IMR-90 (cell line): Measurements from ENCODE around the gene FSIP1. TPM values are rescaled to one million over a fixed set of nuclear protein-coding genes. Genes with fewer than 3 reads are reported as not detected.
A peak's percentile ranks its signal among the peaks of the same experiment; 100 is the strongest.

Experiments
- ATAC-seq: fragments of 200-7000 bp; cut with Tn5 transposase; 2 replicates; pipeline ENCODE4 v1.9.1; 2020; ENCODE audit warnings: low read depth, mild to moderate bottlenecking, moderate library complexity
- BruUV-seq: library from RNA; stranded (reverse); fragments of 400-500 nt; replicated peaks from 2 replicates; lab custom pipeline; 2021; lab: Mats Ljungman, UMichigan
- CTCF ChIA-PET: fragments of 300-600 bp; formaldehyde crosslinking; extraction: SDS; loops from one replicate; lab custom pipeline; 2021; ENCODE audit warnings: antibody characterized with exemption; lab: Yijun Ruan, JAX
- POLR2A ChIA-PET: fragments of 300-600 bp; sonication (Branson Sonifier 250); formaldehyde crosslinking; loops from one replicate; lab custom pipeline; 2022; ENCODE audit warnings: antibody characterized with exemption; ENCODE audit not compliant: unreplicated experiment; lab: Charles Lee
- DNase-seq: peaks from one replicate; pipeline ENCODE4 v3.0.0; 2013
- H2AFZ ChIP-seq: replicated peaks from 2 replicates; pipeline ENCODE3; 2013; ENCODE audit warnings: low read length, mild to moderate bottlenecking; ENCODE audit not compliant: poor library complexity
- H2AK5ac ChIP-seq: 2 replicates; pipeline ENCODE4 v1.6.1; 2013; ENCODE audit warnings: low read depth, low read length, inconsistent platforms
- H2AK9ac ChIP-seq: replicated peaks from 2 replicates; pipeline ENCODE3; 2013; ENCODE audit warnings: mild to moderate bottlenecking, low read depth, low read length, moderate library complexity; ENCODE audit not compliant: poor library complexity
- H2BK120ac ChIP-seq: 2 replicates; pipeline ENCODE4 v1.6.1; 2013; ENCODE audit warnings: low read depth, low read length, inconsistent platforms
- H2BK15ac ChIP-seq: 3 replicates; pipeline ENCODE4 v1.6.1; 2013; ENCODE audit warnings: low read depth, low read length, inconsistent platforms
- H2BK20ac ChIP-seq: 2 replicates; pipeline ENCODE4 v1.6.1; 2013; ENCODE audit warnings: low read depth, mild to moderate bottlenecking, inconsistent platforms, low read length, moderate library complexity
- H2BK5ac ChIP-seq: 2 replicates; pipeline ENCODE4 v1.6.1; 2013; ENCODE audit warnings: mild to moderate bottlenecking, low read depth, low read length, inconsistent platforms; ENCODE audit not compliant: poor library complexity, severe bottlenecking
- H3K14ac ChIP-seq: replicated peaks from 2 replicates; pipeline ENCODE4 v1.6.1; 2013; ENCODE audit warnings: low read depth, low read length, inconsistent platforms
- H3K18ac ChIP-seq: 2 replicates; pipeline ENCODE4 v1.6.1; 2013; ENCODE audit warnings: low read depth, low read length, control low read depth
- H3K23ac ChIP-seq: 2 replicates; pipeline ENCODE4 v1.6.1; 2013; ENCODE audit warnings: low read depth, low read length, inconsistent platforms
- H3K27ac ChIP-seq: 2 replicates; pipeline ENCODE4 v1.5.1; 2013; ENCODE audit warnings: mild to moderate bottlenecking, control low read depth, low read length; ENCODE audit not compliant: insufficient read depth
- H3K27me3 ChIP-seq: 2 replicates; pipeline ENCODE4 v1.6.1; 2013; ENCODE audit warnings: low read length; ENCODE audit not compliant: control insufficient read depth, insufficient read depth
- H3K36me3 ChIP-seq: 2 replicates; pipeline ENCODE4 v1.6.1; 2013; ENCODE audit warnings: low read length, mixed read lengths; ENCODE audit not compliant: control insufficient read depth, insufficient read depth
- H3K4ac ChIP-seq: 2 replicates; pipeline ENCODE4 v1.6.1; 2013; ENCODE audit warnings: low read depth, low read length, inconsistent platforms
- H3K4me1 ChIP-seq: 2 replicates; pipeline ENCODE4 v1.6.1; 2013; ENCODE audit warnings: low read length, mixed read lengths; ENCODE audit not compliant: control insufficient read depth, insufficient read depth
- H3K4me2 ChIP-seq: 2 replicates; pipeline ENCODE4 v1.6.1; 2013; ENCODE audit warnings: low read depth, mild to moderate bottlenecking, control low read depth, low read length, moderate library complexity
- H3K4me3 ChIP-seq: 2 replicates; pipeline ENCODE4 v1.5.1; 2013; ENCODE audit warnings: low read depth, mild to moderate bottlenecking, control low read depth, low read length, moderate library complexity; ENCODE audit not compliant: insufficient read depth
- H3K56ac ChIP-seq: 2 replicates; pipeline ENCODE4 v1.6.1; 2013; ENCODE audit warnings: low read length, inconsistent platforms; ENCODE audit not compliant: insufficient read depth; ENCODE audit errors: extremely low read depth
- H3K79me1 ChIP-seq, 2 experiments: 2 replicates each; pipeline ENCODE4 v1.6.1; 2013; ENCODE audit warnings: low read length in 2 of 2, inconsistent platforms in 1 of 2, low read depth in 1 of 2
- H3K9ac ChIP-seq: 2 replicates; pipeline ENCODE4 v1.6.1; 2013; ENCODE audit warnings: low read depth, low read length, control low read depth
- H3K9me1 ChIP-seq: 2 replicates; pipeline ENCODE4 v1.6.1; 2013; ENCODE audit warnings: low read length, inconsistent platforms; ENCODE audit not compliant: insufficient read depth
- H3K9me3 ChIP-seq: 2 replicates; pipeline ENCODE4 v1.6.1; 2013; ENCODE audit warnings: low read length; ENCODE audit not compliant: control insufficient read depth, insufficient read depth
- H4K20me1 ChIP-seq: 2 replicates; pipeline ENCODE4 v1.6.1; 2013; ENCODE audit warnings: low read length, inconsistent platforms; ENCODE audit not compliant: insufficient read depth
- H4K5ac ChIP-seq: 2 replicates; pipeline ENCODE4 v1.6.1; 2013; ENCODE audit warnings: mild to moderate bottlenecking, low read depth, low read length, control low read depth
- H4K8ac ChIP-seq, 2 experiments: 2 replicates each; pipeline ENCODE4 v1.6.1; 2013; ENCODE audit warnings: low read depth in 2 of 2, low read length in 2 of 2, control low read depth in 1 of 2, inconsistent platforms in 1 of 2
- H4K91ac ChIP-seq: 2 replicates; pipeline ENCODE4 v1.6.1; 2013; ENCODE audit warnings: low read depth, low read length, inconsistent platforms; ENCODE audit not compliant: insufficient read depth
- BHLHE40 ChIP-seq: fragments of 150-350 bp; IDR thresholded peaks from 2 replicates; pipeline ENCODE4 v1.6.1; 2016; ENCODE audit warnings: mild to moderate bottlenecking, low read depth, low read length
- CEBPB ChIP-seq: IDR thresholded peaks from 2 replicates; pipeline ENCODE4 v1.6.1; 2012; ENCODE audit warnings: low read depth, low read length, improper control_type of control experiment
- CHD1 ChIP-seq: IDR thresholded peaks from 2 replicates; pipeline ENCODE4 v1.6.1; 2012; ENCODE audit warnings: low read depth, low read length, improper control_type of control experiment
- FOS ChIP-seq: fragments of 150-350 bp; IDR thresholded peaks from 2 replicates; pipeline ENCODE4 v1.6.1; 2016; ENCODE audit warnings: low read depth, low read length
- MAFK ChIP-seq: IDR thresholded peaks from 2 replicates; pipeline ENCODE4 v1.6.1; 2012; ENCODE audit warnings: low read depth, low read length, improper control_type of control experiment
- NFE2L2 ChIP-seq: fragments of 150-350 bp; IDR thresholded peaks from 2 replicates; pipeline ENCODE4 v1.6.1; 2016; ENCODE audit warnings: low read depth, mild to moderate bottlenecking, low read length
- POLR2A ChIP-seq: IDR thresholded peaks from 2 replicates; pipeline ENCODE4 v1.6.1; 2012; ENCODE audit warnings: mild to moderate bottlenecking, low read depth, low read length
- RAD21 ChIP-seq: IDR thresholded peaks from 2 replicates; pipeline ENCODE4 v1.6.1; 2012; ENCODE audit warnings: low read length, improper control_type of control experiment
- RCOR1 ChIP-seq: IDR thresholded peaks from 2 replicates; pipeline ENCODE4 v1.6.1; 2012; ENCODE audit warnings: mild to moderate bottlenecking, low read length, improper control_type of control experiment; ENCODE audit not compliant: insufficient replicate concordance
- RFX5 ChIP-seq: IDR thresholded peaks from 2 replicates; pipeline ENCODE4 v1.8.0; 2012; ENCODE audit warnings: low read depth, mild to moderate bottlenecking, low read length, moderate library complexity
- SMC3 ChIP-seq: fragments of 150-350 bp; IDR thresholded peaks from 2 replicates; pipeline ENCODE4 v1.6.1; 2016; ENCODE audit warnings: low read depth, mild to moderate bottlenecking, antibody characterized with exemption, low read length, moderate library complexity
- USF2 ChIP-seq: fragments of 150-350 bp; IDR thresholded peaks from 2 replicates; pipeline ENCODE4 v1.6.1; 2017; ENCODE audit warnings: mild to moderate bottlenecking, antibody characterized with exemption, low read length, low read depth
- WGBS, 2 experiments: methylation state at CpG; one replicate each; pipeline versions ENCODE4 v1.1.5 to v1.1.7; 2013; ENCODE audit warnings: missing lambda C conversion rate in 2 of 2; ENCODE audit not compliant: insufficient read length in 1 of 2; ENCODE audit errors: extremely low coverage in 2 of 2; 5-methylcytosine and 5-hydroxymethylcytosine counted together
- dilution Hi-C: fragments of 300-500 bp; cut with HindIII; formaldehyde crosslinking; loops from one replicate; pipeline ENCODE4 v1.14.3; 2018; ENCODE audit warnings: low sequenced_read_pairs; ENCODE audit not compliant: unreplicated experiment
- in situ Hi-C: fragments of 300-500 bp; cut with MboI; formaldehyde crosslinking; loops from 3 replicates; pipeline ENCODE4 v1.14.3; 2019; ENCODE audit warnings: low sequenced_read_pairs, inconsistent platforms, mixed read lengths
- intact Hi-C: fragments of 100-400 bp; cut with micrococcal nuclease; formaldehyde crosslinking; loops from 2 replicates; pipeline ENCODE4 v1.10.0; 2022
- polyA plus RNA-seq, 3 experiments: library from polyadenylated mRNA; depleted of rRNA; stranded (reverse); fragments of >200 nt; gene quantifications; 2 replicates each; pipeline ENCODE4 v1.2.3, GENCODE V29; 2012; ENCODE audit warnings: low replicate concordance in 1 of 3
- total RNA-seq: library from RNA; depleted of rRNA; stranded (reverse); fragments of >200 nt; gene quantifications from 2 replicates; pipeline ENCODE4 v1.2.3, GENCODE V29; 2012
- TF ChIP-seq, protein P1 (sequence below): conservative IDR thresholded peaks from 2 replicates; pipeline ENCODE4 v1.5.1; 2012; ENCODE audit warnings: mild to moderate bottlenecking, low read depth, low read length, improper control_type of control experiment
- TF ChIP-seq, protein P2 (sequence below): fragments of 150-350 bp; IDR thresholded peaks from 2 replicates; pipeline ENCODE4 v1.6.1; 2016; ENCODE audit warnings: low read depth, mild to moderate bottlenecking, low read length, moderate library complexity, borderline replicate concordance

The FSIP1 gene
- total and polyA plus RNA-seq, 2 of the 4 experiments (the other 2 are of a cell fraction): 0.10 to 0.18 TPM

DNA sequence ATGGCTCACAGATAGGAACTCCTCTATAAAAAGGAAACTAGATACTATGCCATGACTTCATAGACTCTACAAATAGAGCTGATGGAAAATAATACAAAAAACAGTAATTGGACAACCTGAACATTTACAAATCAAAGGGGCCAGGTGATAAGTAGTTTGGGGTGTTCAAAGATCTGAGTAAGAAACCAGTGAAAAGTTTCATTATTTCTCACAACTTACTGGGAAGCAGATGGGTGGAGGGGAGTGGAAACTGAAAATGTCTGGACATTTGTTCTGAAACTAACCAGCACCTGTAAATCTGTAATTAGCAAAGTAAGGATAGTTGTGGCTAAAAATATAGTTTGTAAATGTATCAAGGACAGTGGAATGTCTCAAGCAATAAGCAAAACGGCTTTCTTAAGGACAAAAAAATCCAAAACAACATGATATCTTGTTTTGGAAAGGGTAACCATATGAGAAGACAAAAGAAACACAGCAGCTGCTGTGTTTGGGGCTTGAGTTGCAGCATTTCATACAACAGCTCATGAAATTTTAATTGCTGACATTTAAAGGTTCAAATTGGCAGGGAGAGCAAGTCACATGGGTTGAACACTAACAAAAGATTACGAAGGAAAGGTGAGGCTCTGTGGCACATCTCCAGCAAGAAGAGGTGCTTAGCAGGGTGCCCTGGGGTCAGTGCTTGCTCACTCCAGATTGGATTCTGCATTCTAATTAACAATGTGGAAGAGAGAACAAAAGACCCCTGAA lies 228.5 kb downstream of the FSIP1 start:
- 0 out of 2 replicates have a peak overlapping the region, but pooled peaks have one; percentile 19 for H3K4ac ChIP-seq
- H3K4me3 ChIP-seq: no peak overlapping the region
- ChIA-PET CTCF (no interaction called here), POLR2A (no interaction called here)
- WGBS, 2 experiments: 20% methylated on average over 1 of the region's 2 CpGs; no CpG with 5 or more reads in 1 of the 2 experiments
- peak overlapping the region; percentile 93 for H3K18ac ChIP-seq
- no peak overlapping the region for H2AFZ ChIP-seq
- dilution Hi-C loops (no loop called here), intact Hi-C loops (no loop called here), in situ Hi-C loops (no loop called here)
- H2AK9ac ChIP-seq: no peak overlapping the region
- no peak overlapping the region for H2BK5ac ChIP-seq
- peak overlapping the region; percentile 25; the same call in 1 of the 2 replicates for H3K14ac ChIP-seq
- no peak overlapping the region for H3K23ac ChIP-seq
- no peaks in the 10 kb centered on the region for H4K20me1 ChIP-seq
- no peaks in the 10 kb centered on the region for H3K27me3 ChIP-seq
- peak overlapping the region; percentile 55; the same call in 1 of the 2 replicates for H2BK120ac ChIP-seq
- 0 out of 3 replicates have a peak overlapping the region, but pooled peaks have one; percentile 45 for H2BK15ac ChIP-seq
- H4K91ac ChIP-seq: peak overlapping the region; percentile 15; the same call in 1 of the 2 replicates
- no peaks in the 10 kb centered on the region for H3K36me3 ChIP-seq
- no peak for ATAC-seq
- peak overlapping the region; percentile 67; the same call in 1 of the 2 replicates for H4K5ac ChIP-seq
- H3K9ac ChIP-seq: peak overlapping the region; percentile 37; the same call in 1 of the 2 replicates
- H2AK5ac ChIP-seq: no peak overlapping the region
- peak overlapping the region; percentile 98; the same call in 1 of the 2 replicates for H3K27ac ChIP-seq
- H3K4me1 ChIP-seq: peaks cover 26% of the 10 kb centered on the region
- peak overlapping the region; percentile 57; the same call in 1 of the 2 replicates for H2BK20ac ChIP-seq
- no TSS peak for BruUV-seq
- H3K56ac ChIP-seq: no peak overlapping the region
- DNase-seq: no peak
- H3K9me3 ChIP-seq: no peaks in the 10 kb centered on the region
- peaks cover 2% of the 10 kb centered on the region; the same call in 1 of the 2 replicates for H3K9me1 ChIP-seq
- no peak overlapping the region; the same call in 1 of the 2 replicates for H3K4me2 ChIP-seq
- H4K8ac ChIP-seq: peak overlapping the region in 1 of 2 experiments; percentile 25; a peak in 1 of 4 replicates
- H3K79me1 ChIP-seq: no peaks in the 10 kb centered on the region
- TF ChIP-seq RFX5 (no peak), NFE2L2 (no peak), RCOR1 (no peak), CEBPB (no peak), CHD1 (no peak), MAFK (no peak), POLR2A (no peak), USF2 (no peak), BHLHE40 (no peak), SMC3 (no peak), RAD21 (no peak), FOS (no peak)
- TF ChIP-seq, protein P1, sequence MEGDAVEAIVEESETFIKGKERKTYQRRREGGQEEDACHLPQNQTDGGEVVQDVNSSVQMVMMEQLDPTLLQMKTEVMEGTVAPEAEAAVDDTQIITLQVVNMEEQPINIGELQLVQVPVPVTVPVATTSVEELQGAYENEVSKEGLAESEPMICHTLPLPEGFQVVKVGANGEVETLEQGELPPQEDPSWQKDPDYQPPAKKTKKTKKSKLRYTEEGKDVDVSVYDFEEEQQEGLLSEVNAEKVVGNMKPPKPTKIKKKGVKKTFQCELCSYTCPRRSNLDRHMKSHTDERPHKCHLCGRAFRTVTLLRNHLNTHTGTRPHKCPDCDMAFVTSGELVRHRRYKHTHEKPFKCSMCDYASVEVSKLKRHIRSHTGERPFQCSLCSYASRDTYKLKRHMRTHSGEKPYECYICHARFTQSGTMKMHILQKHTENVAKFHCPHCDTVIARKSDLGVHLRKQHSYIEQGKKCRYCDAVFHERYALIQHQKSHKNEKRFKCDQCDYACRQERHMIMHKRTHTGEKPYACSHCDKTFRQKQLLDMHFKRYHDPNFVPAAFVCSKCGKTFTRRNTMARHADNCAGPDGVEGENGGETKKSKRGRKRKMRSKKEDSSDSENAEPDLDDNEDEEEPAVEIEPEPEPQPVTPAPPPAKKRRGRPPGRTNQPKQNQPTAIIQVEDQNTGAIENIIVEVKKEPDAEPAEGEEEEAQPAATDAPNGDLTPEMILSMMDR: no peak
- TF ChIP-seq, protein P2, sequence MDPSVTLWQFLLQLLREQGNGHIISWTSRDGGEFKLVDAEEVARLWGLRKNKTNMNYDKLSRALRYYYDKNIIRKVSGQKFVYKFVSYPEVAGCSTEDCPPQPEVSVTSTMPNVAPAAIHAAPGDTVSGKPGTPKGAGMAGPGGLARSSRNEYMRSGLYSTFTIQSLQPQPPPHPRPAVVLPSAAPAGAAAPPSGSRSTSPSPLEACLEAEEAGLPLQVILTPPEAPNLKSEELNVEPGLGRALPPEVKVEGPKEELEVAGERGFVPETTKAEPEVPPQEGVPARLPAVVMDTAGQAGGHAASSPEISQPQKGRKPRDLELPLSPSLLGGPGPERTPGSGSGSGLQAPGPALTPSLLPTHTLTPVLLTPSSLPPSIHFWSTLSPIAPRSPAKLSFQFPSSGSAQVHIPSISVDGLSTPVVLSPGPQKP: no peak
